CD4-positive, alpha-beta T cell (primary cell): Measurements from ENCODE around the gene SH2D7. TPM values are rescaled to one million over a fixed set of nuclear protein-coding genes. Genes with fewer than 3 reads are reported as not detected.

Experiments used
- ATAC-seq: fragments of 200-7000 bp; cut with Tn5 transposase; one replicate; pipeline ENCODE4 v1.10.0; 2022; ENCODE audit warnings: mild to moderate bottlenecking; ENCODE audit not compliant: poor library complexity
- CTCF ChIA-PET: fragments of 350-600 bp; sonication (Branson Sonifier 250); formaldehyde crosslinking; loops from one replicate; lab custom pipeline; 2021; ENCODE audit warnings: antibody characterized with exemption, inconsistent platforms; lab: Charles Lee
- POLR2A ChIA-PET: fragments of 350-600 bp; sonication (Branson Sonifier 250); formaldehyde crosslinking; loops from one replicate; lab custom pipeline; 2021; ENCODE audit warnings: antibody characterized with exemption, inconsistent platforms; lab: Charles Lee
- DNase-seq, 14 experiments: peaks; one replicate each; pipeline ENCODE4 v3.0.0-alpha.2; 2013 to 2020; ENCODE audit warnings: mixed read lengths in 2 of 14
- H3K27ac ChIP-seq, 2 donors: one replicate each; pipeline versions ENCODE4 v1.5.1 to v1.7.0; 2013; ENCODE audit warnings: low read length in 2 of 2, low read depth in 1 of 2, mild to moderate bottlenecking in 1 of 2
- H3K27me3 ChIP-seq, 2 experiments: 1 replicate in 1 of 2; 2 replicates in 1 of 2; pipeline versions ENCODE4 v1.6.1 to v1.7.0; 2013; ENCODE audit warnings: low read length in 2 of 2, control low read depth in 1 of 2, mild to moderate bottlenecking in 1 of 2, moderate library complexity in 1 of 2; ENCODE audit not compliant: insufficient read depth in 2 of 2, control insufficient read depth in 1 of 2
- H3K36me3 ChIP-seq: one replicate; pipeline ENCODE4 v1.6.1; 2013; ENCODE audit warnings: low read length, control low read depth; ENCODE audit not compliant: insufficient read depth
- H3K4me1 ChIP-seq: one replicate; pipeline ENCODE4 v1.6.1; 2013; ENCODE audit warnings: low read length, control low read depth; ENCODE audit not compliant: insufficient read depth
- H3K4me3 ChIP-seq: one replicate; pipeline ENCODE4 v1.5.1; 2013; ENCODE audit warnings: mild to moderate bottlenecking, low read length, moderate library complexity
- H3K9me3 ChIP-seq, 2 experiments: 1 replicate in 1 of 2; 2 replicates in 1 of 2; pipeline versions ENCODE4 v1.6.1 to v1.7.0; 2013; ENCODE audit warnings: low read length in 2 of 2, mild to moderate bottlenecking in 2 of 2, control low read depth in 1 of 2, moderate library complexity in 1 of 2; ENCODE audit not compliant: control insufficient read depth in 1 of 2, insufficient read depth in 1 of 2
- H3K27ac Mint-ChIP-seq: one replicate; pipeline ENCODE4 v1.8.0; 2020; ENCODE audit warnings: mixed read lengths
- H3K27me3 Mint-ChIP-seq: one replicate; pipeline ENCODE4 v1.8.0; 2021; ENCODE audit warnings: mixed read lengths
- H3K36me3 Mint-ChIP-seq: one replicate; pipeline ENCODE4 v1.8.0; 2021; ENCODE audit warnings: low read depth, mixed read lengths
- H3K4me1 Mint-ChIP-seq: one replicate; pipeline ENCODE4 v1.8.0; 2021; ENCODE audit warnings: low read depth, mixed read lengths
- H3K4me3 Mint-ChIP-seq: one replicate; pipeline ENCODE4 v1.8.0; 2020; ENCODE audit warnings: mild to moderate bottlenecking, mixed read lengths
- H3K9me3 Mint-ChIP-seq: one replicate; pipeline ENCODE4 v1.8.0; 2020; ENCODE audit warnings: mixed read lengths
- CTCF ChIP-seq: fragments of 200-600 bp; IDR thresholded peaks from one replicate; pipeline ENCODE4 v1.8.0; 2022; ENCODE audit warnings: antibody characterized with exemption, mild to moderate bottlenecking
- intact Hi-C, 2 experiments: fragments of 100-400 bp; cut with DNase I in 1 of 2; cut with micrococcal nuclease in 1 of 2; formaldehyde crosslinking; loops; one replicate each; pipeline versions ENCODE4 v1.15.1 to v1.9.0; 2023 to 2025; cut with DNase I, micrococcal nuclease
- total RNA-seq, 174 experiments: library from RNA in 2 of 174; stranded (reverse) in 2 of 174; gene quantifications; one replicate each; pipeline ENCODE4 v1.2.3 and lab custom pipeline; 2021 to 2026

The SH2D7 gene
- total RNA-seq, 2 experiments from 2014 or later, result not detected

- H3K4me3 ChIP-seq, result no peak overlapping the region
- POLR2A ChIA-PET, result no interaction called here
Measured at GRCh38 chr15:78140292-78140691, 47.9 kb downstream of the SH2D7 start.

GRCh38 chr15:78142332-78142731 lies 50.0 kb downstream of the SH2D7 start:
- H3K27ac Mint-ChIP-seq, result no peak overlapping the region
- ChIA-PET CTCF (no interaction called here), POLR2A (no interaction called here)

More at GRCh38 chr15:78140292-78140691, 47.9 kb downstream of the SH2D7 start:
- Mint-ChIP-seq H3K9me3 (no peaks in the 10 kb centered on the region), H3K4me1 (no peaks in the 10 kb centered on the region), H3K27me3 (no peaks in the 10 kb centered on the region), H3K4me3 (no peak overlapping the region), H3K36me3 (no peaks in the 10 kb centered on the region), H3K27ac (no peak overlapping the region)
- ATAC-seq (no peak), DNase-seq (no peak)
- no peak for TF ChIP-seq CTCF
- Histone ChIP-seq H3K27ac (no peak overlapping the region), H3K36me3 (no peaks in the 10 kb centered on the region), H3K4me1 (no peaks in the 10 kb centered on the region), H3K9me3 (no peaks in the 10 kb centered on the region), H3K27me3 (no peaks in the 10 kb centered on the region)
- CTCF ChIA-PET, result interaction anchor here (1.2 kb wide), 1 partner anchor 10 kb away, joined by 3 read pairs; no protein-coding TSS in a partner anchor
- intact Hi-C loops, result loop anchor here in 1 of 2 experiments (10.0 kb wide), 1 partner anchor 715 kb away; the partner anchor contains the start of genes HMG20A and PEAK1

GRCh38 chr15:78146425-78147154 lies 54.2 kb downstream of the SH2D7 start:
- Histone ChIP-seq H3K4me1 (peaks cover 24% of the 10 kb centered on the region), H3K9me3 (no peaks in the 10 kb centered on the region), H3K4me3 (no peak overlapping the region), H3K36me3 (no peaks in the 10 kb centered on the region), H3K27ac (no peak overlapping the region), H3K27me3 (no peaks in the 10 kb centered on the region)
- ChIA-PET CTCF (no interaction called here), POLR2A (no interaction called here)
- Mint-ChIP-seq H3K4me3 (no peak overlapping the region), H3K27me3 (no peaks in the 10 kb centered on the region), H3K4me1 (peaks cover 34% of the 10 kb centered on the region), H3K27ac (no peak overlapping the region), H3K9me3 (no peaks in the 10 kb centered on the region), H3K36me3 (peaks cover 10% of the 10 kb centered on the region)
- intact Hi-C loops, result loop anchor here in 1 of 2 experiments (5.0 to 10.0 kb wide), 3 partner anchors 151 to 722 kb away; partner anchors contain the start of genes HMG20A, IREB2, PEAK1 and SKIC8
- no peak for DNase-seq
- no peak for ATAC-seq
- no peak for TF ChIP-seq CTCF

More at GRCh38 chr15:78142332-78142731, 50.0 kb downstream of the SH2D7 start:
- Mint-ChIP-seq H3K9me3 (no peaks in the 10 kb centered on the region), H3K36me3 (no peaks in the 10 kb centered on the region), H3K27me3 (no peaks in the 10 kb centered on the region), H3K4me1 (peaks cover 2% of the 10 kb centered on the region), H3K4me3 (no peak overlapping the region)
- H3K27ac ChIP-seq, result no peak overlapping the region
- DNase-seq, result no peak
- no peaks in the 10 kb centered on the region for H3K9me3 ChIP-seq
- no peak for ATAC-seq
- TF ChIP-seq CTCF, result no peak
- no peaks in the 10 kb centered on the region for H3K27me3 ChIP-seq
- H3K36me3 ChIP-seq, result no peaks in the 10 kb centered on the region
- intact Hi-C loops, result loop anchor here in 1 of 2 experiments (10.0 kb wide), 1 partner anchor 718 kb away; the partner anchor contains the start of genes HMG20A and PEAK1
- no peak overlapping the region for H3K4me3 ChIP-seq
- H3K4me1 ChIP-seq, result no peaks in the 10 kb centered on the region
